Erythroblast (primary cell): Measurements from ENCODE around the gene ANK3.

ENCODE experiments used
- GATA1 ChIP-seq: IDR thresholded peaks from 2 replicates; pipeline ENCODE4 v1.6.1; 2011; ENCODE audit warnings: low read depth, mild to moderate bottlenecking, control low read depth, low read length, moderate library complexity
- POLR2A ChIP-seq: IDR thresholded peaks from 2 replicates; pipeline ENCODE4 v1.6.1; 2011; ENCODE audit warnings: mild to moderate bottlenecking, low read length

DNA sequence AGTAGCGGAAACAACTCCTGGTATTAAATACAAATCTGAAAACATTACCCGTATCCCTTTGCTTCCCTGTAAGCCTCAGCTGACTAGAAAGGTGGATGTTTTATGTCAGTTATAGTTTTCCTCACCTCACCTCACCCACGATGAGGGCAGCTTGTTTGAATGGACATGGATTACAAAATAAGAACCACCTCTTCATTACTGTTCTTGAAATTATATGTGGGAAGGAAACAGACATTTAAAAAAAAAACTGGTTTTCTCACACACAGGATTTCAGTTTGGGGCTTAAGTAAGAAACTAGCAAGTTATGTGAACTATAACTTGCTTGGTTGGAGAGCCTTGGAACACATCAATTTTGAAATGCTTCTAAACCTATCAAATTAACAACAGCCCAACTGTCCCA, 250.4 kb downstream of the ANK3 start:
- no peak for TF ChIP-seq POLR2A
- no peak for TF ChIP-seq GATA1
